COLO668 (cell line): ENCODE data around the gene VLDLR.
A peak's percentile ranks its signal among the peaks of the same experiment; 100 is the strongest.

Source experiments
- DNase-seq: peaks from one replicate; lab custom pipeline; 2025; ENCODE audit not compliant: unreplicated experiment; lab: John Stamatoyannopoulos, UW

Gene VLDLR

DNA sequence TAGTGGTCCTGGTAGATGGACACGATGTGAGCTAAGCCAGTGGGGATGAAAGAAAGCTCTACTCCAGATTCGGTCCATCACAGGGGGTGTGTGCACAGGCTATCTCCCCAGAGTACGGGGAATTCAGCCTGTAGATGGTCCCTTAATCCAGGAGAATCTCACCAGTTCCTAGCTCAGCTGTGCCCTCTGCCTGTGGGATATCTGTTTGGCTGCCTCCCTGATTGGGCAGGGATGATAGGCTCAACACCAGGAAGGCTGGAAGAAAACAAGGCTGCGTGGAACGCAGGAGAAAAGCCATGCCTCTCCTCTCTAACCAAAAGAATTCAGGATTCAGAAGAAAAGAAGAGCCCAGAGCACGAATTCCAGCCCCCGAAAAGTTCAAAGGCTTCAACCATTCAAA is 40.9 kb downstream of the VLDLR start:
- DNase-seq = peak; percentile 17

DNA sequence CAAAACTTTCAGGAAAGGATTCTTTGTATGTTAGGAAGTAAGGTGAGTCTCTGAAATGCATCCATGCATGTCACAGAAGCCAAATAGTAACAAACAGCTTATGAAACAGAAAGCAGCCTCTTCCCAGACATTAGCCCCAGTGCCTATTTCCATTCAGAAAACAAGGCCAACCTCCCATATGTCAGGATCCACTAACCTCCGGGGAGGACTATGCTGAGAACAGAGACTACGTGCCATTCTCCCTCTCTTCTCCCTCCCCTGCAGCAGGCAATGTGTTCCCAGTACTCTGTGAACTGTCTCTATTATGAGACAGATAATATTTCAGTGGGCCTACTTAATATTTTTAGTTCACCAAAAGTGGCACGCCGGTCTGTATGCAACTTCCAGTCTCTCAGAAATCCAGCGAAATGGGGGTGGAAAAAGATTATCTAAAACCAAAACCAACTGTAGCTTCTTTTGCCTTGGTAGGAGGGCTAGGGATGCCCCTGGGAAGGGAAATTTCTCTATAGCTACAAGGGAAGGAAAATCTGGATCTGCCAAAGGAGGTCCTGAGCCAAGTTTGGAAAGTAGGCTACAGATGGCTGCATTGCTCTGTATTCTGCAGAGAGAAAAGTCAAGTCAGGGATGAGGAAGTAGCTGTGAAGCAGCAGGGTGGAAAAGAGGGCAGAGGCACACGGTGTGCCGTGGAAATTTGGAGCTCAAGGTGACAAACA is 42.0 kb downstream of the VLDLR start:
- DNase-seq = no peak

DNA sequence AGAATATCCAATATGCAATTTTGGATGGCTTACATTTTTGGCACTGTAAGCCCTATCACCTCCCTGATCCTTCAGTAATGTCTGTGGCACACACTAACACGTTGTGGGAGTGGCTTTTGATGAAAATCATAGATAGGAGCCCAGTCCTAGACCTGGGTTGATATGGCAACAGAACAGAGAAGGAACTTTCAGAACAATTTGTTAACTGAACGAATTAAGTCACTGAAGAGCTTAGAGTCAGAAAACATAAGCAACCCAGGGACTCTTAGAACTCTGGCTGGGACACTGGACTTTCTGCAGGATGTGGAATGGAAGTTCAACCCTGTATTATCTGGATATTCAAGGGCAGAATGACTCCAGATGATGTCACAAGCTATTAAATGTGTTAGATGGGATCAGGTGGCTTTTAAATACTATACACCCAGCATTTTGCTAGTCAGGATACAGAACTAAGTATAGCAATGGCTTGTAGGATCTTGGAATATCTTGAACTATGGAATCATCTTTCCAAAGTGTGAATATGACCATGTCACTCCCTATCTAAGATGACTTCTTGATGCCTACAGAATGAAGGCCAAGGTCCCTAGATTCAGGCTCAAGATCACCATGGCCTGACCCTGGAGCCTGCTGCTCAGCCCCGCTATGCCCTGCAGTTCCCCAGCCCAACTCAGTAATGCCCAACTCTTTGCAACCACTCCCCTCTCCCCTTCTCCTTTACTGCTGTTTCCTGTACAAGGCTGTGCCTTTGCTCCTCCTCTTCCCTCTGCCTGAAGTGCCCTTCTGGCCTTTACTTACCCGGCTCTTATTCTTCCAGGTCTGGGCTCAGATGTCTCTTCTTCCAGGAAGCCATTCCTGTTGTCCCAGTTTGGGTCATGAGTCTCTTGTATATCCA is 42.8 kb downstream of the VLDLR start:
- DNase-seq = no peak

DNA sequence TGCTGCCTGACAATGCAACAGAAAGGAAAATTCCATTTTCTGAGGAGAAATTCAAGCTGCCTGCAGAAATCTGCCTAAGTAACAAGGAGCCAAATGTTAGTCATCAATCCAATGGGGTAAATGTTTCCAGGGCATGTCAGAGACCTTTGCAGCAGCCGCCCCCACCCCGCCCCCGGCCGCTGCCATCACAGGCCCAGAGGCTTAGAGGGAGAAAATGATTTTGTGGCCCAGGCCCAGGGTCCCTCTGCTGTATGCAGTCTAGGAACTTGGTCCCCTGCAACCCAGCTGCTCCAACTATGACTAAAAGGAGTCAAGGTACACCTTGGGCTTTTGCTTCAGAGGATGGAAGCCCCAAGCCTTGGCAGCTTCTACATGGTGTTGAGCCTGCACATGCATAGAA is 45.0 kb downstream of the VLDLR start:
- DNase-seq = no peak

GRCh38 chr9:2673161-2673560 is 51.6 kb downstream of the VLDLR start:
- no peak for DNase-seq

DNA sequence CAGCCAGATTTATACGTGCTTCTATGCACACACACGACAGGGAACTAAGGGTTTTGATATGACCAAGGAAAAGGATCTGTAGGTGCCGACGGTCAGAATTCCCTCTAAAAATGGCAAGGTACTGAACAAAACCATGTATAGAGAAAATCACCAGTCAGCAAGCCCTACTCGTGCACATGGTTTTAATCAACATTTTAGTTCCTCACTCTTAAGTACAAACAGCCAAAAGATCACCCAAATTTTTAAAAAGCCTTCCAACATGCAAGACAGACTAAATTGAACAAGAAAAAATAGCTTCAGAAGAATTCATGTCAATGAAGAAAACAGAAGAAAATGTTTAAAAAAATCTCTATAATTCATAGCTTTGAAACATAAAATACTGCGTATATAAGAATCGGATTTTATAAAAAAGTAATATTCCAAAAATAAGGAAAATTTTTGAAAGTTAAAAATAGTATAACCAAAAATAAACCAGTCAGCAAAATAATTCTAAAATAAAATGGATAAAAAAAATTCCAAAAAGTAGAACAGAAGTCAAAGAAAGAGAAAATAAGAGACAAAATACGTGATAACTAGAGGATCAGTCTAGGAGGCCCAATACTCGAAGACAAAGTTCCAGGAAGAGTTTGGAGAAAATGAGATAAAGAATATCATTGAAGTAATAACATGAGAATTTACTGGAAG is 52.7 kb downstream of the VLDLR start:
- no peak for DNase-seq

- DNase-seq = no peak
Measured at GRCh38 chr9:2675834-2676233, 54.2 kb downstream of the VLDLR start.

DNA sequence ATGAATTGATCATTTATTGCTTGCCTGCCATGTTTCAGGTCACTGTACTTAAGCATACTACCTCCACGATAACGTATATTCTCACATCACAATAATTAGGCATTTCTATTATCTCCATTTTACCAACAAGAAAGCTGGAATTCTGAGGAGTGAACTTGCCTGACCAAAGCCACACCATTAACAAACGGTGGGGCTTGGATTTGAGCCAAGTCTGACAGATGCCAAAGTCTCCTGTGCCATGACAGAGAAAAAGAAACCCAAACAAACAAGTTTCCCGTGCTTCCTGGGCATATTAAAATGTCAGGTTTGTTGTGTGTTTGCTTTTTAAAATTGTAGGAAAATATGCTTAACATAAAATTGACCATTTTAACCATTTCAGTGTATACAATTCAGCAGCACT is 54.9 kb downstream of the VLDLR start:
- DNase-seq = peak; percentile 66

- peak; percentile 19 for DNase-seq
Measured at GRCh38 chr9:2677915-2678889, 56.6 kb downstream of the VLDLR start.

DNA sequence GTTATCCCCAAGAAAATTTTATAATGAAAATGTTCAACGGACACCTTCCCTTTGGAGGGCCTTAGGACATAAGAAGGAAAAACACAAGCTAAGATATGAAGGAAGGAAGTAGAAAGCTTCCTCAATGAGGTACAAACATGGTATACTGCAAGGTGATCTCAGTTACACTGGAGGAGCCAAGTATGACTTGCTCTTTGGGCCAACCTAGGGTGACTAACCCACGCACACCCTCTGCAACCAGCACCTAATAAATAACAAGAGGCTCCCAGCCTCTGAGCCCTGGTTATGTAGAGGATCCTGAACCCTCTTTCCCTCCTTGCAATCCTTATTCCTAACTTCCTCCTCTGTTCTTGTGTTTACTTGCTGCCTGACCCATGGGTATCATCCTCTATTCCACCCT is 57.4 kb downstream of the VLDLR start:
- no peak for DNase-seq

DNA sequence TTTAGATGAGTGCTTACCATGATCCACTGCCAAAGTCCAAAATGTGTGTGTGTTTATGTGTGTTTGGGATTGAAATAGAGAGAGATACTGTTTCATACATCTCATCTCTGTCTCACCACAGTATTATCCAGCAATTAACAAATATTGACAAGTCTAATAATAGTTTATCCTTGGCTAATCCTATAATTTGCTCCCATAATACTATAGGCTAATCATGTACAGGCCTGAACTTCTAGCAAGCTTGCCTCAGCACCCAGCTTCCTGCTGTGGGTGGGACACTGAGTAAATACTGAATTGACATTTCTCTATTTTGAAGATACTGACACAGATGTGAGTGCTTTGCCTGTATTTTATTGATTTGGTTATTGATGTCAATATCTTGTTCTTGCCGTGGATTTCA is 60.4 kb downstream of the VLDLR start:
- DNase-seq = no peak

GRCh38 chr9:2686911-2687310 is 65.3 kb downstream of the VLDLR start:
- no peak for DNase-seq

DNA sequence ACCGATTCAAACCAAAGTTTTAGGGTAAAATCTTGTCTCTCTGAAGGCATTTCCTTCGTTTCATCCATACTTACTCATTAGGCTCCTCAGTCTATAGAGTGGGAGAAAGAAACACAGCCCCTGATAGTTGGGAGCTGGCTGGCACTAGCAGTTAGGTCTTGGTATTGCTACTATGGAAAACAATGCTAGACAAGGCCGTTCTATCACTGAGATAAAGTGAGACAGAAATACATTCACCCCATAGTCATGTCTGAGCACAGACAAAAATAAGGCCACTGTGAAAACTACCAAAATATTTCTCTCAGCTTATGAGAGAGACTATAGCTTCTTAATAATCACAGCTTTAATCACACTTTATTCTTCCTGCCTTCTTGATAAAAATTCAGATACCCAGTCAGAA is 67.0 kb downstream of the VLDLR start:
- DNase-seq = no peak

DNA sequence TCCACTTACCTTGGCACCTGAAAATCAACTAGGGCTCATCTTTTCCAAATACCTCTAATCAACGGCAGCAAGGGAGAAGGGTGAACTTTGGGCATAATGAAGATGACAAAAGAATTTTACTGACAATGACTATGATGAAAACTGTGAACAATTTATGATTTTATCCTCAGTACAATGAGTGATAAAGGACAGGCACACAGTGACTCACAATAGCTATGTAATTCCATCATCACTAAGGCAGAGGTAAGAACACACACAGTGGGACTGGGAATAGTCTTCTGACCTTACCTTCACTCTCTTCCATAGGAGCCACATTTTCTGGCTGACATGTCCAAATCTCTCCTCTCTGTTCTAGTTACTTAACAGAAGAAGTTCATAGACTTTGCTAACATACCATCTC is 69.6 kb downstream of the VLDLR start:
- no peak for DNase-seq

DNA sequence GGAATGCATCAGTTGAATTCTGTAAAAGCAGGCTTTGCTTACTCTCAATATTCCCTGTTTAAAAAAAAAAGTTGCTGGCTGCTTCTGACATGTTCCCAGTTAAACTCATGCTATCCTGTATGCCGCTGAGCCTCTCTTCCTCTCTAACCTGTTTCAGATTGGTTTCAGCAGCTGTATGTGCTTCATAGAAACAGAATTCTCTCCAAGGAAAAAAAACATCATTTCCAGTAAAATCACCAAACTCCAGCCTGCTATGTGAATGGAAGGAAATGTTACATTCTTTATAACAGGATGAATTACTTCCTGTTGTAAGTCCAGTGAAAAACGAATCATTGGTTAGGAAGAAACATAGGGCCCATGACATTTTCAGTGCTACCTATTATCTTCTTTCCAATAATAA is 70.0 kb downstream of the VLDLR start:
- DNase-seq = no peak

GRCh38 chr9:2693056-2693455 is 71.5 kb downstream of the VLDLR start:
- no peak for DNase-seq

GRCh38 chr9:2697492-2697891 is 75.9 kb downstream of the VLDLR start:
- DNase-seq = no peak

DNA sequence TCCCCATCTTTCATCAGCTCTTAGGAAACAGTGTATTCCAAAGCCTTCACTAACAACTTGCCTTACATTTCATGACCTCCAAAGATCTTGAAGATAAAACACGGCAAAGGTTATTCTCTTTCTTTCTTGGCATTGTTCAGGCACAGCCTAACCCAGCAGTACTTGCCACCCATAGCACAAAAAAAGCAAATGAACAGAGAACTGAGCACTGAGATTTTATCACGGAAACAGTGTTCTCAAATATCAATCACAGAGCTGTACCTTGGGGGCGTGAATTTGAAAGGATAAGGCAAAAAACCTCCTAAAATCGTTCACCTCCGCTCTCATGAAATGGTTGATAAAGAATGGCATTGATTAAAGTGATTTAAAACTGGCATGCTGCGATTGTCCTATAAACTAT is 78.8 kb downstream of the VLDLR start:
- no peak for DNase-seq

DNA sequence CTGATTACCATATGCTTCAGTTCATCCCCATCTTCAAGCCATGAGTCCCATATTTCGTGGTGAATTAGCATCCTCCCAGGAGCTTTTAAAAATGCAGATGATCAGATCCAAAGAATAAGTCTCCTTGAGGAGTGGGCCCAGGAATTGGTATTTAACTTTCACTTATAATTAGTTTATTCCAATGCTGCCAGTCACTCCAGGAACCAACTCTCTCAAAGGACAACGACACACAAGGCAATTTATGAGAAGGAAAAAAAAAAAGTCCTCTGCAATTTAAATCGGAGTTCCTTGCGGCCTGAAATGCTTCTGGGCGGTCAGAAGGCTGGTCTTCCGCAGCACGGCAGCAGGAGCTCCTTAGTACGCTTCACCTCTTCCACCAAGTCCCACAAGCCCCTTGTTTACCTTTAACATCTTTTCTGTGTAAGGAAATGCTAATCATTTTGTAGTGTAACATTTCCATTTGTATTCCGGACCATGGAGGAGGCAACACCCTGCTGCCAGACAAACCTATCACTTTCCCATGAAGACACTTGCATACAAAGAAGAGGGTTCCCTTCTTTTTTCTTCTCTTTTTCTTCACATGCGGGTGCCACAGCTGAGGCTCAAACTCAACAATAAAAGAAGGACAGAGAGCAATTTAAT is 79.4 kb downstream of the VLDLR start:
- DNase-seq = no peak

DNA sequence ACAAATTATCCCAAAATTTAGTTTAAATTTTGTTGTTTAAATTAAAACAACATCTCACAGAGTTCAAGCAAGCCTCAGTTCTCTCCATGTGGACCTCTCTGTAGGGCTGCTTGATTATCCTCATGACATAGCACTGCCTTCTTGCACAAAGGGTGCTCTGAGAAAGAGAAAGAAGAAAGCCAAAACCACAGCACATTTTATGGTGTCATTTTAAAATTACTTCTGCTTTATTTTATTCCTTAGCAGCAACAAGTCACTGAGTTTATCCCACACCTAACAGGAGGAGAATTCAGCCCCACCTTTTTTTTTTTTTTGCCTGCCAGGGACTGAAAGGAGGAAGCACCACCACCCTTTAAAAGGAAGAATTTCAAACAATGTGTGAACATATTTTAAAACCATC is 82.9 kb downstream of the VLDLR start:
- DNase-seq = no peak
